ENCODE data around the gene ZNF219.

ZNF219 gene

GRCh38 chr14:21087294-21088091, 11.0 kb downstream of the ZNF219 start:
- no peak for DNase-seq (ENCODE audit: low read depth in 2 of 2)

DNA sequence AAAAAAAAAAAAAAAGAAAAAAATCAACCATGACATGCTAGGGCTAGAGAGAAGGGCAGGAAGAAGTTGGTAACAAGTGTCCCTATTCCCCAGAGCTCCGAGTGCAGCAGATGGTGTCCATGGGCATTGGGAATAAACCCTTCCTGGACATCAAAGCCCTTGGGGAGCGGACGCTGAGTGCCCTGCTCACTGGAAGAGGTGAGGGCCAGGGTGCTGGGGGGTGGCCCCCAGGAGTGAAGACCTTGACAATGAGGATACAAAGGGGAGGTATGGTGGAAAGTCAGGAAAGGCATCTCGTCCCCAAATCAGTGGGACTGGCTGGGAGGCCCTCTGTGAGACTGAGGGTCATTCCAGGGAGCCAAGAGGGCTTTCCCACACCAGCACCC, 11.6 kb downstream of the ZNF219 start:
- no peak for DNase-seq (ENCODE audit: low read depth in 2 of 2)

GRCh38 chr14:21084998-21085853, 13.2 kb downstream of the ZNF219 start:
- DNase-seq (ENCODE audit: low read depth in 2 of 2) = no peak

GRCh38 chr14:21084396-21084795, 14.1 kb downstream of the ZNF219 start:
- no peak for DNase-seq (ENCODE audit: low read depth in 2 of 2)

DNA sequence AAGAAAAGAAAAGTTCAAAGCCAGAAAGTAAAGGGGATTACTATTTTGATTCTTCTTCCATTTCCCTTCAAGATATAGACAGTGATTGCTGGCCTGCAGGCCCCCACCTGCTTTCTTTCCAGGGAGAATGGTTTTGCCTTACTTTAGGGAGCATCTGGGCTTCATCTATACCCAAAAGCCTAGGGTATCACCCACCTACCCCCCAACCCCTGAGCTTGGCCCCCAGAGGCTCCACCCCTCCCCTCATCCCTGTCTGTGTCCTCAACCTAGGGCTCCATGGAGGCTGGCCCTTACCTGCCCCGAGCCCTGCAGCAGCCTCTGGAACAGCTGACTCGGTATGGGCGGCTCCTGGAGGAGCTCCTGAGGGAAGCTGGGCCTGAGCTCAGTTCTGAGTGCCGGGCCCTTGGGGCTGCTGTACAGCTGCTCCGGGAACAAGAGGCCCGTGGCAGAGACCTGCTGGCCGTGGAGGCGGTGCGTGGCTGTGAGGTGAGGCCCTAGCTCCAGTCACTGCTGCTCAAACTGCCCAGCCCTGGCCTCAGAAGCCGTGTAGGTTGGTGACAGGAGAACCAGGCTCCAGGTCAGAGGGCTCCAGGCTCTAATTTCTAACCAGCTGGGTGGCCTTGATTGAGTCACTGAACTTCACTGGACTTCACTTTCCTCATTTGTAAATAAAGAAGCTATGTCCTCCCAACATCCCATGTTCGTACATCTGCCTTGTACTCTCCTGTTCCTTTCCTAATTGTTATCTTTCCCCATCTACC, 14.7 kb downstream of the ZNF219 start:
- DNase-seq (ENCODE audit: low read depth in 2 of 2) = no peak

DNA sequence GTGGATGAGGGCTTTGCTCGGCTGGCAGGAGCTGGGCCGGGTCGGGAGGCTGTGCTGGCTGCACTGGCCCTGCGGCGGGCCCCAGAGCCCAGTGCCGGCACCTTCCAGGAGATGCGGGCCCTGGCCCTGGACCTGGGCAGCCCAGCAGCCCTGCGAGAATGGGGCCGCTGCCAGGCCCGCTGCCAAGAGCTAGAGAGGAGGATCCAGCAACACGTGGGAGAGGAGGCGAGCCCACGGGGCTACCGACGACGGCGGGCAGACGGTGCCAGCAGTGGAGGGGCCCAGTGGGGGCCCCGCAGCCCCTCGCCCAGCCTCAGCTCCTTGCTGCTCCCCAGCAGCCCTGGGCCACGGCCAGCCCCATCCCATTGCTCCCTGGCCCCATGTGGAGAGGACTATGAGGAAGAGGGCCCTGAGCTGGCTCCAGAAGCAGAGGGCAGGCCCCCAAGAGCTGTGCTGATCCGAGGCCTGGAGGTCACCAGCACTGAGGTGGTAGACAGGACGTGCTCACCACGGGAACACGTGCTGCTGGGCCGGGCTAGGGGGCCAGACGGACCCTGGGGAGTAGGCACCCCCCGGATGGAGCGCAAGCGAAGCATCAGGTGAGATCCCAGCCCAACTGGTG, 16.8 kb downstream of the ZNF219 start:
- DNase-seq (ENCODE audit: low read depth in 2 of 2) = no peak

GRCh38 chr14:21078726-21079125, 19.7 kb downstream of the ZNF219 start:
- DNase-seq (ENCODE audit: low read depth in 2 of 2) = no peak

DNA sequence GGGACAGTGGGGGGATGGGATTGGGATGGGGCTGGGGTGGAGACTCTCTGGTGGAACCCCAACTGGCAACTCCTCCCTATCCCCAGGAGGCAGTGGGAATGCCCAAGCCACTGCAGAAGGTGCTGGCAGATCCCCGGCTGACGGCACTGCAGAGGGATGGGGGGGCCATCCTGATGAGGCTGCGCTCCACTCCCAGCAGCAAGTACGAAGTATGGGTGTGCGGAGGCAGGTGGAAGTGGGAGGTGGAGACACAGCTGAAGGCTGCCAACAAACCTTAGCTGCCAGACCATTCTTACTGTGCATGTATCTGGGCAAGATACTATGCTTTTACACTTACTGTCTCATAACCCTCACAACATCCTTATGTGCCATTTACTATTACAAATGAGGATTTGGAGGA, 20.2 kb downstream of the ZNF219 start:
- no peak for DNase-seq (ENCODE audit: low read depth in 2 of 2)

- no peak for DNase-seq (ENCODE audit: low read depth in 2 of 2)
Measured at GRCh38 chr14:21077672-21078071, 20.8 kb downstream of the ZNF219 start.

DNA sequence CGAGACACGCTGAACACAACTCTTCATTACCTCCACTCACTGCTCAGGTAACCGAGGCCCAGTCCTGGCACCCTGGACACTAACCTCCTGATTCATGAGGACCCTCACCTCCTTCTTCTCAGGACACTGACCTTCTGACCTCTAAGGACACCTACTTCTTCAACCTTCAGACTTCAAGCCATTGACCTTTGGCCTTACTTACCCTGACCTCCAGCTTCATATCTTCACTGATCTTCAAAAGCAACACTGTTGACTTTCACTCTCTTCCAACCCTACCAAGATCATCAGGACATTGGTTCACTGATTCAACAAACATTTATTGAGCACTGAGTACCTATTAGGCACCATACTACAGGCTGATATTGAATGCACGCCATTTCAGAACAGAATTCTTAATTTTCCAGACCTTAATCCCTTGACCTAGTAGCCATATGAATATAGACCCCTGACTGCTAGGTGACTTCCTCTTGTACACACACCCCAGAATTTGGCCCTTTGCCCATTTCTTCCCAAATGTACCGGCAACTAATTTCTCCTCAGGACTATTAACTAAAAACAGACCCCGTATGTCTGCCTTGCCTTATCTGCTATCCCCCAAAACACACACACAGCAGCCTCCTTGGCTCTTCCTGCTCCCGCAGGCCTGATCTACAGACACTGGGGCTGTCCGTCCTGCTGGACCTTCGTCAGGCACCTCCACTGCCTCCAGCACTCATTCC, 22.6 kb downstream of the ZNF219 start:
- no peak for DNase-seq (ENCODE audit: low read depth in 2 of 2)

DNA sequence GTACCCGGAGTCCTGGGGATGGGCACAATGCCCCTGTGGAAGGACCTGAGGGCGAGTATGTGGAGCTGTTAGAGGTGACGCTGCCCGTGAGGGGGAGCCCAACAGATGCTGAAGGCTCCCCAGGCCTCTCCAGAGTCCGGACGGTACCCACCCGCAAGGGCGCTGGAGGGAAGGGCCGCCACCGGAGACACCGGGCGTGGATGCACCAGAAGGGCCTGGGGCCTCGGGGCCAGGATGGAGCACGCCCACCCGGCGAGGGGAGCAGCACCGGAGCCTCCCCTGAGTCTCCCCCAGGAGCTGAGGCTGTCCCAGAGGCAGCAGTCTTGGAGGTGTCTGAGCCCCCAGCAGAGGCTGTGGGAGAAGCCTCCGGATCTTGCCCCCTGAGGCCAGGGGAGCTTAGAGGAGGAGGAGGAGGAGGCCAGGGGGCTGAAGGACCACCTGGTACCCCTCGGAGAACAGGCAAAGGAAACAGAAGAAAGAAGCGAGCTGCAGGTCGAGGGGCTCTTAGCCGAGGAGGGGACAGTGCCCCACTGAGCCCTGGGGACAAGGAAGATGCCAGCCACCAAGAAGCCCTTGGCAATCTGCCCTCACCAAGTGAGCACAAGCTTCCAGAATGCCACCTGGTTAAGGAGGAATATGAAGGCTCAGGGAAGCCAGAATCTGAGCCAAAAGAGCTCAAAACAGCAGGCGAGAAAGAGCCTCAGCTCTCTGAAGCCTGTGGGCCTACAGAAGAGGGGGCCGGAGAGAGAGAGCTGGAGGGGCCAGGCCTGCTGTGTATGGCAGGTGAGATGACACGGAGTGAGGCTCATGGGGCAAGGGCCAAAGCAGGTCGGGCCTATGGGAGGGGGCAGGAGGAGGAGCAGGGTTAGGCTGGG, 23.8 kb downstream of the ZNF219 start:
- no peak for DNase-seq (ENCODE audit: low read depth in 2 of 2)

- no peak for DNase-seq (ENCODE audit: low read depth in 2 of 2)
Measured at GRCh38 chr14:21073921-21074320, 24.5 kb downstream of the ZNF219 start.

DNA sequence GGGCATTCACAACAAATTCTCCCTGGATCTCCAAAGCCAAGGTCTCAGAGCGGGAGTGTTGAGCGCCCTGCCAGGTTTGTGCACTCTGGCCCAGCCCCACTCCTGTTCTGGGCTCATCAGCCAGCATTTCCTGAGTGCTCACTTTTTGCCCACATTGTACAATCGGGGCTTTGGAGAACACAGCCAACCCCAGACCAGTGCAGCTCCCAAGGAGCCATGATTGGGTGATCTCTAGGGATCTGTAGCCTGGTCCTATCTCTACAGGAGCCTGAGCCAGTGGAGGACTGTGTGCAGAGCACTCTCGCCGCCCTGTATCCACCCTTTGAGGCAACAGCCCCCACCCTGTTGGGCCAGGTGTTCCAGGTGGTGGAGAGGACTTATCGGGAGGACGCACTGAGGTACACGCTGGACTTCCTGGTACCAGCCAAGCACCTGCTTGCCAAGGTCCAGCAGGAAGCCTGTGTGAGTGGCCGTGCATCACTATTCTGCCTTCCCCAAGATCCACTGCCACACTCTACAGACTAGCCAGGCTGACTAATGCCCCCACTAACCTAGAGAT, 25.6 kb downstream of the ZNF219 start:
- no peak for DNase-seq (ENCODE audit: low read depth in 2 of 2)

- no peak for DNase-seq (ENCODE audit: low read depth in 2 of 2)
Measured at GRCh38 chr14:21072031-21072473, 26.4 kb downstream of the ZNF219 start.

DNA sequence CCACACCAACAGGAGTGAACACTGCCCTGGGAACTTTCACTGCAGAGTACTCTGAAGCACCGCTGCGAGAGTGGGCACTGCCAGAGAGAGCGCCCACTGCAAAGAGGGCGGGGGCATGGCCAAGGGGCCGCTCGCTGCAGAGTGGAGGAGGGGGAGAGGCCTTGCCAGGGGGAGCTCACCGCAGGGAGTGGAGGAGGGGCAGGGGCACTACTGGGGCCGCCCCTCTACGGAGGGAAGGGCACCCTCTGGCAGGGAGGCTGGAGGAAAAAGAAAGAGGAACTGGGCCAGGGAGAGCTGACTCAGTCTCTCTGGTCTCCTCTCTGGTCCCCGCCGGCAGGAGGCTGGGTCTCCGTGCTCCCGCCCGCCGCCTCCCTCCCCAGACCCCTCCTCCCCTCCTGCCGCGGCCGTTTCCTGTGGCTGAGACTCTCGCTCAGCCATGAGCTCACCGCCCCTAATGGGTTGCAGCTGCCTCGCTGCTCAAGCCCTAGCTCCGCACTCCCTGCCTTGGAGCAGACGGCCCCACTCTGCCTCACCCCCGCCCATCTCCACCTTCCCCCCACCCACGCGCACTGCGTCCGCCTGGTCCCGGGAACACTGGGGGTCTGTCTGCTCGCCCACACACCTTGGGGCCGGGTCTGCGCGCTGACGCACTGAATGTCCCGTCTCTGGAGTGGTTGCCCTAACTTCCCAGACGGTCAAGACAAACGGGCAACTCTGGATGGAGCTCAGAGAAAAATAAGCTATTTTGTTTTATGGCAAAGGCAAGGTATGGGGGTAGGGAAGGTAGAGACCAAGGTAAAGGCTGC, 27.0 kb downstream of the ZNF219 start:
- DNase-seq (ENCODE audit: low read depth in 2 of 2) = peak in 1 of 2 donors; percentile 34

GRCh38 chr14:21070610-21071224, 27.7 kb downstream of the ZNF219 start:
- no peak for DNase-seq (ENCODE audit: low read depth in 2 of 2)

DNA sequence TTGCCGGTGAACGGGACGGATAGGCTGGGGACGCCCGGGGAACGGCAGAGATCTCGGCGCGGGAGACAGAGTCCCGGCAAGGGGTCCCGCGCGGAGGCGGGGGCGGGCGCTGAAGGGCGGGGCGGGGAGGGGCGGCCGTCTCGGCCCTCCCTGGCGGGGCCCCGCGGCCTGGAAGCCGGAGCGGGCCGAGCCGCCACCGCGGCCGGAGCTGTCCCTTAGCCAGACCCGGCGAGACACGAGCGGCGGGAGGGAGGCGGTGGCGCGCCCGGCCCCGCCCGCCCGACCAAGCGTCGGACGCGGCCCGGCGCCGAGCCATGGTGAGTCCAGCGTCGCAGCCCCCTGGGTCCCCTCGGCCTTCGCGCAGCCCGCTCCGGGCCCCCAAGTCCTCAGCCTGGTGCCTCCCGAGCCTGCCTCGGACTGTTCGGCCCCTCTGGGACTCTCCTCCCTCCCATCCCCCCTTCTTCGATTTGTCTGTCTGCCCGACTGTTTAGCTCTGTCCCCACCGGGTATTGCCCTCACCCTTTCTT, 28.3 kb downstream of the ZNF219 start, which contains the start of gene ARHGEF40:
ARHGEF40 (plus strand) TSS at position 222 of the 527 bp plus-strand sequence; CDS start at position 315, 93 bp downstream.
- DNase-seq (ENCODE audit: low read depth in 2 of 2) = no peak
